NCI-H526 treated with DMSO at 0.1 percent for 48 hours (cell line): ENCODE results near the gene FZD7.

Experiments
- DNase-seq: peaks from one replicate; lab custom pipeline; 2025; lab: John Stamatoyannopoulos, UW

Gene FZD7

DNA sequence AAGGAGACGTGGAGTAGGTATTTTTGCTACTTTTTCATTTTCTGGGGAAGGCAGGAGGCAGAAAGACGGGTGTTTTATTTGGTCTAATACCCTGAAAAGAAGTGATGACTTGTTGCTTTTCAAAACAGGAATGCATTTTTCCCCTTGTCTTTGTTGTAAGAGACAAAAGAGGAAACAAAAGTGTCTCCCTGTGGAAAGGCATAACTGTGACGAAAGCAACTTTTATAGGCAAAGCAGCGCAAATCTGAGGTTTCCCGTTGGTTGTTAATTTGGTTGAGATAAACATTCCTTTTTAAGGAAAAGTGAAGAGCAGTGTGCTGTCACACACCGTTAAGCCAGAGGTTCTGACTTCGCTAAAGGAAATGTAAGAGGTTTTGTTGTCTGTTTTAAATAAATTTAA, 3.4 kb downstream of the FZD7 start:
- no peak for DNase-seq

DNA sequence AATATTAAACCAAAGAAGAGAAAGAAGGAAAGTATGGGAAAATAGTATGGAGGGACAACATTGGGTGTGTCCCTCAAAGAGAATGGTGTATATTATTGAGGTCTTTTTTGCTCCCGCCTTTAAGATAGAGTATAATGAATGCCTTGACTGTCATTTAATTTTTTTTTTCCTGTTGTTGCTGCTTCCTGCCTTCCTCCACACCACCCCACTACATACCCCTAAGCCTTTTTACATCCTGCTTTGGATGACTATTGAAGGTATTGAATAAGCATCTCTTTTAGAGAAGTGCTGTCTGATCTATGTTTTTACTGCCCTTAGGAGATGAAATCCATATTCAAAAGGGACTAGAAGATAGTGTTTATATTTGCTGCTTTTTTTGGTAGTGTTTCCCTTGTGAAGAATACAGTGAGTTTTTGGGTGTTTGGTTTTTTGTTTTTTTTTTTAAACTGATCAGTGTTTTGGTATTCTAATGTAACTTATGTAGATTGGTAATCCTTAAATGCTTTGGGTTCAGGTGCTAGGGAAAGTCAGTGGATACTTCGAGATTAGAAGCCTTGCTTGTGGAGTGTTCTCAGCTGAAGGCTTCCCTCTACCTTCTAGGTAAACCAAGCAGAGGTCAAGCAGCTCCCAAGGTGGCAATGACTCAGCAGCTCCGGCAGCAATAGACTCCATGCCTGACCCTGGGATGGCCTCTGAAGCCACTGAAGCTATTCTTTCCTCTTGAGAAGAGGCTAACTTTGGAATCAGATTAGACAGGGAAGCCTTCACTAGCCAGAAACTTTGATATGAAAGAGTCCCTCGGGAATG, 5.0 kb downstream of the FZD7 start:
- DNase-seq: no peak

DNA sequence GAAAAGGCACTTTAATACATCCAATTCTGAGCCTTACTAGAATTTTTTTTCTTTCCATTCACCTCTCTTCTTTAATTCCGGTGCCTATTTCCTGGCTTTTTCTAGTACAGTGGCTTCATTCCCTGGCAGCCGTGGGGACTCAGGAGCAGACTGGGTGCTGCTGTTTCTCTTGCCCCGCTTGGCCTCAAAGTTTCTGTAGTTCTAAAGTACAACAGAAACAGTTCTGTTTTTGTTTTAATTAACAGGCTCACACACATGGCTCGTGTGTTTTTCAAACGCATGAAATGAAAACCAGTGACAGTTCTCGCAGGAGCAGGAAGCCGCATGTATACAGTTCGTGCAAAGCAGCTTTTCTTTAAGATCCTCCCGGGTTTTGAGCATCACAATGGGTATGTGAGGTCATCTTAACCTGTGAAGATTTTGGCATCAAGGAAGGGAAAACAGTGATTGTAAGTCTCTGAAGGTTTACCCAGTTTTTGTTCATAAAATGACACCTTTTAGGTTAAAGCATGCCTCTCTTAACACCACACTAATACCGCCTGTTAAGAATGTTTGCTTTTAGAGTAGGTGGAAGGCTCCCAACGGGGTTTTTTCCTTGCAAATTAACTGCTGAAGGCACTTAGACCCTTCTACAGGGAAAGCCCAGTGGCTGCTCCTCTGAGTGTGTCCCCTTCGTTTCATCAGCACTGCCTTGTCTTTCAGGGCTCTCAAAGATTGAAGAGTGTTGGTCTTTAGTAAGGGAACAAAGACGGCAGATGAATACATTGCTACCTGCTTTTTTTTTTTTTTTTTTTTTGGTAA, 5.8 kb downstream of the FZD7 start:
- no peak for DNase-seq

DNA sequence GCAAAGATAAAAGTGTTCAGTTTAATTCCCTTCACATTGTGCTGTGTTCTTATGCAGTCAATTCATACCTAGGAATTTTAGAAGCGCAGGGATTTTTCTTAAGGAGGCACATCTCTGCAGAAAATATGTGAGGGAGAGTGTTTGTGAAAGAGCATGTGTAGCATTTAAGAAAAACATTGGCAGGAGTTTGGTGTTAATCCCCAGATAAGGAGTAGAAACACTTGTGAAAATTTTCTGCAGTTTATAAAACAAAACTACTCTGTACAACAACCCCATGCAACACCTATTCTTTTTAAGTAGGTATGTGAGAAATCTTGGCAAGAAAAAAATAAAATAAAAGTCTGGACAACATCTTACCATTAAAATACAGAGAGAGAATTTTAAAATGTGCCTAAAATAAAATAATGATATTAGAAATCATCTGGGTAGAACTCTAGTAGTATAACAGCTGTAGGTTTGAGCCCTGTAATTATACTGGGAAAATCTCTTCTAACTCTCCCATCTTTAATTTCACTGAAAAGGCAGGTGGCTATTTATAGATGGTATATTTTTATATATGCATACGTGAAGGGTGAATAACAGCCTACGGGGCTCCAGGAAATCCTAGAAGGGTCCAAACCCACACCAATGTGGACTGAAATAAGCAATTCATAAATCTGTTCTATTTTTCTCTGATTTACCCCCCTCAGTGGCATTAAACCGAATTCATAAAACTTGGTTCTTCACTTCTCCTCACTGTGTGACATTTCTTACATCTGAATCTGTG, 6.6 kb downstream of the FZD7 start:
- no peak for DNase-seq

DNA sequence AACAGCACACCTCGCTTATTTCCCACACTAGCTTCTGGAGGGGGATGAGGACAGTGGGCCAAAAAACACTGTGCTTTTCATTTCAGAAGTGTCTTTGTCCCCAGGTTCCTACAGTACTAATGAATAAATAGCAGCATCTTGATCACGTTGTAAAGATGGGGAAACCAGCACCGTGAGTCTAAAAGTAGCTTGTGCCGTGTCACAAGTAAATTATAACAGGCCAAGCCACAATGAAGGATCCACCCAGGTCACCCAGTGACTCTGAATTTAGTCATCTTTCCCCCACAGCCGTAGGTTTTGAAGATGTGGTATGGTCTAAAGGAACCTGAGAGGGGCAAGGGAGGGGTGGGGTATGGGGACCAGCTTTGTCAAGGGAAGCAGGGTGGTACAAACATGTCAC, 8.8 kb downstream of the FZD7 start:
- DNase-seq: no peak

DNA sequence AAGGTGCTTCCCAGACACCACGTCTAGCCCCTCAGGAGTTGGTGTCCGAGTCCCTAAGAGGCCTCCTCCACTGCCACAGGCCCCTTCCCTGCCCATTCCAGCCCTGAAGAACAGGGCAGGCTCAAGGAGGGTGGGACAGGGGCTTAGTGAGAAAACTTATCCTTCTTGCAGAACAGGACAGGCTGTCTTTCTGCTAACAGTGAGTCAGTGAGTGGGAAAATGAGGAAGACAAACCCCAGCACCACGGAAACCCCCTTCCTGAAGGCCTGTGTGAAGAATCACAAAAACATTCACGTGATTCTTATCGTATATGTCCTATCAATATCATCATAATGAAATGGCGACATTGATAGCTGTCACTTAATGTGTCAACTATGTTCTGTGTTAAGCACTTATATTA, 9.8 kb downstream of the FZD7 start:
- no peak for DNase-seq

DNA sequence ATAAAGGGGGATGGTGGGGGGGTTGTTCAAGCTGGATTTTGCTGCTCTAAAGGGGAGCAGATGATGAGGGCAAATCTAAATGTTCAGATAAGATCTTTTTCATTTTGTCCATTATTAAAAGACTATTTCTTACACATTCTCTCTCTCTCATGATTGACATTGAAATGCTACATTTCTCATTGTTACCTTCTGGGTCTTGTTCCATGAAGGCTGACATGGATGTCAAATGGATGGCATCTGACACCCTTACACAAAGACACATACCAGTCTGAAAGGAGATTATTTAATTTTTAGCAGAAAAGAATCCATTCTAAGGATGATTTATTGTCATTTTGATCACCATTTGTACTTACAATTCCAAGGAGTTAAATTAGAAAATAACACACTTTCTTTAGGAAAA, 11.1 kb downstream of the FZD7 start:
- DNase-seq: no peak

DNA sequence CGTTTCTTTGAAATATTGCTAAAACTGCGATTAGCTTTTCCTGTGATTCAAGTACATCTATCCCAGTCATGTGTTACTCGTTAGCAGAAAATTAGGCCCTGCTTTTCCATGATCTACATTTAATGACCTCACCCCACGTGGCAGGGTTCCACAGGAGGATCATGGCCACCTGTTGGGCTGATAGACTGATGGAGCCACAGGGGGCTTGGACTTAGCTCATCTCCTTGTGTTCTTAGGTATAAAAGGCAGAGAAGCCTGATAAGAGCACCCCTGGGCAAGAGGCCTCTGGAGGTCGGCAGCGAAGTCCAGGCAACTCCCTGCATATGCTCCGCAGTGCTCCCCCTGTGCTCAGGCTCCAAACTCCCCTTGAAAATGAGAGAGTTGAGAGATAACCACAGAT, 12.9 kb downstream of the FZD7 start:
- DNase-seq: no peak

DNA sequence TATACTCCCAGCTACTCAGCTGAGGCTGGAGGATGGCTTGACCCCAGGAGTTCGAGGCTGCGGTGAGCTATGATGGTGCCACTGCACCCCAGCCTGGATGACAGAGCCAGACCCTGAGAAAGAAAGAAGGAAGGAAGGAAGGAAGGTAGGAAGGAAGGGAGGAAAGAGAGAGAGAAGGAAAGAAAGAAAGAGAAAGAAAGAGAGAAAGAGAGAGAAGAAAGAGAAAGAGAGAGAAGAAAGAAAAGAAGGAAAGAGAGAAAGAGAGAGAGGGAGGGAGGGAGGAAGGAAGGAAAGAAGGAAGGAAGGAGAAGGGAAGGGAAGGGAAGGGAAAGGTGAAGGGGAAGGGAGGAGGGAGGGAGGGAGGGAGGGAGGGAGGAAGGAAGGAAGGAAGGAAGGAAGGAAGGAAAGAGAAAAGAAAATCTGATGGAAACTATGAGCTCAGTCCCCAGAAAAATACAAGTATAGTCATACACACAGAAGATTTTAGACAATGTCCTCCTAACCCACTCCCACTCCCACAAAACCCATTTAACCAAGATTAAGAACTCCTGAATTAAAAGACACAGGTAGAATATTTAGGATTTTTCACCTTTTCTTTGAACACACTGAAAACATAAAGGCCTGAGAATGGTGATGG, 15.6 kb downstream of the FZD7 start:
- no peak for DNase-seq

DNA sequence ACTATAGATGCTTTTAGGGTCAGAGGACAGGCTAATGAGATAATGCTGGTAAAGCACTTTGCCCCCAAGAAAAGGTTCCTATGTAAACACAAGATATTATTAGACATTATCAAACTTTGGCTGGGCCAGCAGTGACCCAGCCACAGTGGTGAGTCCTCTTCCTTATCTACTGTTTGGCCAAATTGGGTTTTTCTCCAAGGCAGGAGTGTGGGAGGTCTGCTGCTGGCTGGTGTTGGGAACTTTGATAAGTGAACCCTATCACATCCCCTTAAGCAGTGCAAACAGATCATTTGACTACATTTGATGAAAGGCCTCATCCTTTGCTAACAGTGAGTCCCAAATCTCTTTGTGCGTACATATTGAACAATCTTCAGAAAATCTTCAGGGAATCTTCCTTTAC, 16.2 kb downstream of the FZD7 start:
- no peak for DNase-seq

DNA sequence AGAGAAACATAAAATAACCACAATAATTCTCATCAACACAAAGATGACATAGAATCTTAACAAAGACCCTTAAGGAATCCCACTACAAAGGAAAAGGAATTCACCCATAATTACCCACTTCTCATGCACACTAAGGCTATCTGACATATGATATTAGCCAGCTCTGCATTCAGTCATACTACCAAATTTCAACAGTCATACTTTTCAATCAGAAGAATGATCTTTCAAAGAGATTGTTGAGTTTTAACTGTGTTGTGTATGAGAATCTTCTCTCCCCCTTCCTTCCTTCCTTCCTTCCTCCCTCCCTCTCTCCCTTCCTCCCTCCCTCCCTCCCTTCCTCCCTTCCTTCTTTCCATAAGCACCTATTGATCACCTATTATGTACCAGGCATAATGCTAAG, 17.0 kb downstream of the FZD7 start:
- DNase-seq: no peak

DNA sequence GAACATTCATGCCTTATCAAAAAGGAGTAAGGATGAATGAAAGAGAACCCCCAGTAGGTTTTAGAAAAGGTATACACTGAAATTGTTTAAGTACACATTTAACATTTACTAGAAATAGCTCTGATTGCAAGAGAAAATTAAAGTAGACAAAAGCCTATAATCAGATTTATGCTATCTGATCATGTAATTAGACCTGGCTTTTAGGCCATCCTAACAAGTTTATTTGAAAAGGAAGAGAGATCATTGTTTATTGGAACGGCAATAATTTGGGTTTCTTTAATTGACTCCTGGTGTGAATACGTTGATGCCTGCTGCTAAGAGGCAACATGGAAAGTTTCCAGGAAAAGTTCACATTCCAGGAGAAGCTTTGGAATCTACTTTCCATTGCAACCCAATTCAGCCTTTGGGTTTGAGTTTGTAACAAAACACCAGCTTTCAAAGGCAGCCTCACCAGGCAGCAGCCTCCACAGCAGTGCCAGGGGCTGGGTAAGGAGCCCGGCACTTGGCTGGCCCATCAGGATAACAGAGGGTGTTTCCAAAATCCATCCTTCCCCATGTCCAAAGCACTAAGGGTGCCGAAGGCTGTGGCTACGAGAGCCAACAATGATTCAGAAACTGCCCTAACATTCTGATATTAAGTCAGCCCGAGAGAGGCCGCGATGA, 18.0 kb downstream of the FZD7 start:
- DNase-seq: no peak

DNA sequence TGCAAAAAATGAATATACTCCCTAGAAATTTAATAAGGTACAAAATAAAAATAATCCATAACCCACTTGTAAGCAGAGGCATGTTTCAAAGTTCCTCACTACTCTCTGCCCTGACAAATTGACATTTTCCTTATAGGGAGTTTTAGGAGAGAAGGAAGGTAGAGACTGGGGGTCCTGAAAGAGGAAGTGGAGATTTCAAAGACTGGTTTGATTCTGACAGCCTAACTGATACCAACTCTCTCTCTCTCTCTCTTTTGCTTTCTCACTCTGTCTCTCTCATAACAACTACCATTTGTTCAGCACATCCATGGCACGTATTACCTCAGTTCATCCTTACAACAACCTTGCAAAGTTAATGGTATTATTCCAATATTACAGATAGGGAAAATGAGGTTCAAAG, 18.6 kb downstream of the FZD7 start:
- DNase-seq: no peak

DNA sequence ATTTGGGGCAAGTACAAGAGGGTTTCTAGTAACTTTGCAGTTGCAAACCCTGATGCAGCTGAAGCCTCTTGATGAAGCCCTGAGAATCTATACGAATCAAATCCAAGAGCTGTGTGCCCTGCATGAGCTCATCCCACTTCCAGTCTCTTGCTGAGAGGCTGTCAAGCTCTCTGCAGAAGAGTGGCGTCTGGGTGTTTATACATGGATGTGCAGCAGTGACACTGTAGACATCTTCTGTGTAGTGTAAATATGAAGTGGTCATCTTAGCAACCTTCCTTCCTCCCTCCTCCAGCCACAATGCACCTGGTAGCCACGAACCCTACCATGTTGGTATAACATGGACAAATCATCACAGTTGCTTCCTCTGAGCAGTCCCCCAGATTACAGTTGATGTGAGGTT, 21.0 kb downstream of the FZD7 start:
- no peak for DNase-seq

DNA sequence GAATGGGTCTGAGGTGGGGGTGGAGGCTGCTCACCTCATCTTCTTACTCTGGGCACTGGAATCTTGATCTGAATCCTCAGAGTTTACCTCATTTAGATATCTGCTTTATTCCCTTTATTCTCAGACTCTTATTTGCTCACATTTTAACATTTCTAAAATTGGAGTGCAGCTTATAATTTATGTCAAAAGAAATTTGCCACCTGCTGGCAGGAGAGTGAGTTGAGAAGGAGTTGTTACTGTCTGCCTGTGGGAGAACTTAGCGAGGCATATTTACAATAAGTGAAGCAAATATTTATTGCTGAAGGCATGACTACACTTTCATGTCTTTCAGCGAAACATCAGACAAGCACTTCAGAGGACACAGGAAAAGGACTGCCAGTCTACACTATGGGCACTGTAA, 23.0 kb downstream of the FZD7 start:
- no peak for DNase-seq

DNA sequence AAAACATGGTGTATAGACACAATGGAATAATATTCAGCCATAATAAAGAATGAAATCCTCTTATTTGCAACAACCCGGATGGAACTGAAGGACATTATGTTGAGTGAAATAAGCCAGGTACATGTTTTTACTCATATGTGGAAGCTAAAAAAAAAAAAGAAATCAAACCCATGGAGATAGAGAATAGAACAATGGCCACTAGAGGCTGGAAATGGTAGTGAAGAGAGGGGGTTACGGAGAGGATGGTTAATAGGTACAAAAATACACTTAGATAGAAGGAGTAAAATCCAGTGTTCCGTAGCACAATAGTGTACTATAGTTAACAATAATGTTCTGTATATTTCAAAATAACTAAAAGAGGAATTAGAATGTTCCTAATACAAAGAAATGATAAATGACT, 26.6 kb downstream of the FZD7 start:
- DNase-seq: no peak

DNA sequence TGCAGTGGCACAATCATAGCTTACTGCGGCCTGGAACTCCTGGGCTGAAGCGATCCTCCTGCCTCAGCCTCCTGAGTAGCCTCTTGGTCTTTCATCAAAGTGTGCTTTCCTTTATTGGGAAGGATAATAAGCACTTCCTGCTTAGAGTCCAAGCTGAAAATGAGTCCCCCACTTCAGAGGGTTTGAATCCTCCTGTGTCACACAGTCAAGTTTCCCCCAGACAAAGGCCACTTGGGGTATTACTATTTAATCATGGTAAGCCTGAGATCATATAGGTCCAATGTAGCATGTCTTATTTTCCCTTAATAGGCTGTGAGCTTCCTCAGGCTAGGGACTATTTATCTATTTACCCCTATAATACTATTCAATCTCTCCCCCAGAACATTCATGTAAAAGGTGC, 28.0 kb downstream of the FZD7 start:
- no peak for DNase-seq

DNA sequence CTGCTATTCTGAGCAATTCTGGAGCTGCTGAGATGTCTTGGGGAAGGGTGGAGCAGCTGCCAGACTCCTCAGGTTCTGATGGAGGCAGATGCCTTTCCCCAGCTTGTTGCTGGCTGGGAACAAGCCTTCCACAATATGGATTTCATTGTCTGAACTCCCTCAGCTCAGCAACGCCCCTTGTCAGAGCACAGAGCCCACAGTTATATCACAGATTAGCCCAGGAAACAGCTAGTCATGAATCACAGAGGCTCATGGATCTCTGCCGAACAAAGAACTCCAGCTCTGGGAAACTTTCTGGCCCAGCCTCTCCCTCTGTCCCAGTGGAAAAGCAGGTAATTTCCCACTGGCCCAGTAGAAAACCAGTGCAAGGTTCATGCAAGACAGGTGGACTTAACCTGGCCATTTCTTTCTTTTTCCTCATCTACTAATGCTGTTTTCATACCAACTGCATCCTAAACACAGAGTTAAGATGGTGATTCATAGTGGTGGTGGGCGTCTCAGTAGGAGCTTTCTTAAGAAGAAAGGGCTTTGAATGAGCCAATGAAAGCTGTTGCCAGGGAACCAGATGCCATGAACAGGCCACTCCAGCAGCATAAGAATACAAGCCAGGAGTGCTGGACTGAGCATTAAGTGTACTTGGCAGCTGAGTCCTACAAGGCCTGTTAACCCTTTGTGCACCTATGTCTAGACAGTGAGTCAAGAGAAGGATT, 30.7 kb downstream of the FZD7 start:
- no peak for DNase-seq

DNA sequence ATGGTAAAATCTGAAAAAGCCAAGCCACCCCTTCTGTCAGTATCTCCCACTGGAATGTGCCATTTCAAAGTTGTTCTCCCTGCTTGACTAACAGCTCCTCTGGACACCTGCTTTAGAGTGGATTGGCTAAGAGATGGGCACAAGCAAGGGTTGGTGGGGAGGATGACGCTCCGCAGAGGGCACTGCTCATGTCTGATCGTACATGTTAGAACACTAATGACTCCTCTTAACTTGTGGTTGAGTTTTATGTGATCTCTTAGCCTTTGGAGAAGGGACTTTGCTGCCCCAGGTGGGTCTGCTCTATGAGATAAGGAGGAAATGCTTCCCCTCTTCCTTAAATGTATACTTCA, 31.2 kb downstream of the FZD7 start:
- DNase-seq: no peak

DNA sequence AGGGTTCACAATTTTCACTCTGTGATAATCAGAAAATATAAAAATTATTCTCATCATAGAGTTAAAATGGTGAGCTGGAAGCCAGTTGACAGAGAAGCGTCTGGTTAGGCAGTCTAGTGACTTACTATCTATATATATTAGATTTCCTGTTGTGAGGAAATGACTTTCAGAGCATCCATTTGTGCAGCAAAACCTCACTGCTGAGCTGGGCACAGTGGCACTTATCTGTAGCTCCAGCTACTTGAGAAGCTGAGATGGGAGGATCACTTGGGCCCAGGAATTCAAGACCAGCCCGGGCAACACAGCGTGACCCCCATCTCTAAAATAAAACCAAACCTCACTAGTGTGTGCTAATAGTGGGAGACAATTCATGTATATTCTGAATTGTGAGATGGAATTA, 32.2 kb downstream of the FZD7 start:
- no peak for DNase-seq

DNA sequence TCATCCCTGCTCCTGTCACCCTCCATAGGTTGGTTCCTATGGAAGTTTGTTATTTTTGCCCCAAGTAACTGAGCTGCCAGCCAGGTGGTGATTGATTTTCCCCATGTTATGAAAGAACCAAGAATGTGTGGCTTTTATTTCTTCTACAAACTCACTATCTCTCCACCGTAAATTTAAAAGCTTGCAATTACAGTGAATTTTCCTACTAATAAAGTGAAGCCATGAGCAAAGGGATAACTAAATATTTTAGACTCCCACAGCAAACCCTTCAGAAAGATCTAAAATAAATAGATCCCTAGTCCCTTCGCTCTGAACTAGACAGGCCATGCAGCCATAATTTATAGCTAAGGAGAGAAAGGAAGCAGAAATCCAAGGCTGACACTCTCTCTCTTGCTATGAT, 33.2 kb downstream of the FZD7 start:
- DNase-seq: no peak
